IMR-90 (cell line): ENCODE results near the gene NDST3. TPM values are rescaled to one million over a fixed set of nuclear protein-coding genes. Genes with fewer than 3 reads are reported as not detected.

Experiments
- ATAC-seq: fragments of 200-7000 bp; cut with Tn5 transposase; 2 replicates; pipeline ENCODE4 v1.9.1; 2020; ENCODE audit warnings: low read depth, mild to moderate bottlenecking, moderate library complexity
- BruUV-seq: library from RNA; stranded (reverse); fragments of 400-500 nt; replicated peaks from 2 replicates; lab custom pipeline; 2021; lab: Mats Ljungman, UMichigan
- CTCF ChIA-PET: fragments of 300-600 bp; formaldehyde crosslinking; extraction: SDS; loops from one replicate; lab custom pipeline; 2021; ENCODE audit warnings: antibody characterized with exemption; lab: Yijun Ruan, JAX
- POLR2A ChIA-PET: fragments of 300-600 bp; sonication (Branson Sonifier 250); formaldehyde crosslinking; loops from one replicate; lab custom pipeline; 2022; ENCODE audit warnings: antibody characterized with exemption; ENCODE audit not compliant: unreplicated experiment; lab: Charles Lee
- DNase-seq: peaks from one replicate; pipeline ENCODE4 v3.0.0; 2013
- H2AFZ ChIP-seq: replicated peaks from 2 replicates; pipeline ENCODE3; 2013; ENCODE audit warnings: low read length, mild to moderate bottlenecking; ENCODE audit not compliant: poor library complexity
- H2AK5ac ChIP-seq: 2 replicates; pipeline ENCODE4 v1.6.1; 2013; ENCODE audit warnings: low read depth, low read length, inconsistent platforms
- H2AK9ac ChIP-seq: replicated peaks from 2 replicates; pipeline ENCODE3; 2013; ENCODE audit warnings: mild to moderate bottlenecking, low read depth, low read length, moderate library complexity; ENCODE audit not compliant: poor library complexity
- H2BK120ac ChIP-seq: 2 replicates; pipeline ENCODE4 v1.6.1; 2013; ENCODE audit warnings: low read depth, low read length, inconsistent platforms
- H2BK15ac ChIP-seq: 3 replicates; pipeline ENCODE4 v1.6.1; 2013; ENCODE audit warnings: low read depth, low read length, inconsistent platforms
- H2BK20ac ChIP-seq: 2 replicates; pipeline ENCODE4 v1.6.1; 2013; ENCODE audit warnings: low read depth, mild to moderate bottlenecking, inconsistent platforms, low read length, moderate library complexity
- H2BK5ac ChIP-seq: 2 replicates; pipeline ENCODE4 v1.6.1; 2013; ENCODE audit warnings: mild to moderate bottlenecking, low read depth, low read length, inconsistent platforms; ENCODE audit not compliant: poor library complexity, severe bottlenecking
- H3K14ac ChIP-seq: replicated peaks from 2 replicates; pipeline ENCODE4 v1.6.1; 2013; ENCODE audit warnings: low read depth, low read length, inconsistent platforms
- H3K18ac ChIP-seq: 2 replicates; pipeline ENCODE4 v1.6.1; 2013; ENCODE audit warnings: low read depth, low read length, control low read depth
- H3K23ac ChIP-seq: 2 replicates; pipeline ENCODE4 v1.6.1; 2013; ENCODE audit warnings: low read depth, low read length, inconsistent platforms
- H3K27ac ChIP-seq: 2 replicates; pipeline ENCODE4 v1.5.1; 2013; ENCODE audit warnings: mild to moderate bottlenecking, control low read depth, low read length; ENCODE audit not compliant: insufficient read depth
- H3K27me3 ChIP-seq: 2 replicates; pipeline ENCODE4 v1.6.1; 2013; ENCODE audit warnings: low read length; ENCODE audit not compliant: control insufficient read depth, insufficient read depth
- H3K36me3 ChIP-seq: 2 replicates; pipeline ENCODE4 v1.6.1; 2013; ENCODE audit warnings: low read length, mixed read lengths; ENCODE audit not compliant: control insufficient read depth, insufficient read depth
- H3K4ac ChIP-seq: 2 replicates; pipeline ENCODE4 v1.6.1; 2013; ENCODE audit warnings: low read depth, low read length, inconsistent platforms
- H3K4me1 ChIP-seq: 2 replicates; pipeline ENCODE4 v1.6.1; 2013; ENCODE audit warnings: low read length, mixed read lengths; ENCODE audit not compliant: control insufficient read depth, insufficient read depth
- H3K4me2 ChIP-seq: 2 replicates; pipeline ENCODE4 v1.6.1; 2013; ENCODE audit warnings: low read depth, mild to moderate bottlenecking, control low read depth, low read length, moderate library complexity
- H3K4me3 ChIP-seq: 2 replicates; pipeline ENCODE4 v1.5.1; 2013; ENCODE audit warnings: low read depth, mild to moderate bottlenecking, control low read depth, low read length, moderate library complexity; ENCODE audit not compliant: insufficient read depth
- H3K56ac ChIP-seq: 2 replicates; pipeline ENCODE4 v1.6.1; 2013; ENCODE audit warnings: low read length, inconsistent platforms; ENCODE audit not compliant: insufficient read depth; ENCODE audit errors: extremely low read depth
- H3K79me1 ChIP-seq, 2 experiments: 2 replicates each; pipeline ENCODE4 v1.6.1; 2013; ENCODE audit warnings: low read length in 2 of 2, inconsistent platforms in 1 of 2, low read depth in 1 of 2
- H3K9ac ChIP-seq: 2 replicates; pipeline ENCODE4 v1.6.1; 2013; ENCODE audit warnings: low read depth, low read length, control low read depth
- H3K9me1 ChIP-seq: 2 replicates; pipeline ENCODE4 v1.6.1; 2013; ENCODE audit warnings: low read length, inconsistent platforms; ENCODE audit not compliant: insufficient read depth
- H3K9me3 ChIP-seq: 2 replicates; pipeline ENCODE4 v1.6.1; 2013; ENCODE audit warnings: low read length; ENCODE audit not compliant: control insufficient read depth, insufficient read depth
- H4K20me1 ChIP-seq: 2 replicates; pipeline ENCODE4 v1.6.1; 2013; ENCODE audit warnings: low read length, inconsistent platforms; ENCODE audit not compliant: insufficient read depth
- H4K5ac ChIP-seq: 2 replicates; pipeline ENCODE4 v1.6.1; 2013; ENCODE audit warnings: mild to moderate bottlenecking, low read depth, low read length, control low read depth
- H4K8ac ChIP-seq, 2 experiments: 2 replicates each; pipeline ENCODE4 v1.6.1; 2013; ENCODE audit warnings: low read depth in 2 of 2, low read length in 2 of 2, control low read depth in 1 of 2, inconsistent platforms in 1 of 2
- H4K91ac ChIP-seq: 2 replicates; pipeline ENCODE4 v1.6.1; 2013; ENCODE audit warnings: low read depth, low read length, inconsistent platforms; ENCODE audit not compliant: insufficient read depth
- BHLHE40 ChIP-seq: fragments of 150-350 bp; IDR thresholded peaks from 2 replicates; pipeline ENCODE4 v1.6.1; 2016; ENCODE audit warnings: mild to moderate bottlenecking, low read depth, low read length
- CEBPB ChIP-seq: IDR thresholded peaks from 2 replicates; pipeline ENCODE4 v1.6.1; 2012; ENCODE audit warnings: low read depth, low read length, improper control_type of control experiment
- CHD1 ChIP-seq: IDR thresholded peaks from 2 replicates; pipeline ENCODE4 v1.6.1; 2012; ENCODE audit warnings: low read depth, low read length, improper control_type of control experiment
- CTCF ChIP-seq: conservative IDR thresholded peaks from 2 replicates; pipeline ENCODE4 v1.5.1; 2012; ENCODE audit warnings: mild to moderate bottlenecking, low read depth, low read length, improper control_type of control experiment
- FOS ChIP-seq: fragments of 150-350 bp; IDR thresholded peaks from 2 replicates; pipeline ENCODE4 v1.6.1; 2016; ENCODE audit warnings: low read depth, low read length
- MAFK ChIP-seq: IDR thresholded peaks from 2 replicates; pipeline ENCODE4 v1.6.1; 2012; ENCODE audit warnings: low read depth, low read length, improper control_type of control experiment
- MAZ ChIP-seq: IDR thresholded peaks from 2 replicates; pipeline ENCODE4 v1.6.1; 2012; ENCODE audit warnings: low read depth, mild to moderate bottlenecking, low read length, improper control_type of control experiment, moderate library complexity, borderline replicate concordance
- MXI1 ChIP-seq: IDR thresholded peaks from 2 replicates; pipeline ENCODE4 v1.6.1; 2012; ENCODE audit warnings: low read depth, mild to moderate bottlenecking, low read length, moderate library complexity, borderline replicate concordance
- NFE2L2 ChIP-seq: fragments of 150-350 bp; IDR thresholded peaks from 2 replicates; pipeline ENCODE4 v1.6.1; 2016; ENCODE audit warnings: low read depth, mild to moderate bottlenecking, low read length
- POLR2A ChIP-seq: IDR thresholded peaks from 2 replicates; pipeline ENCODE4 v1.6.1; 2012; ENCODE audit warnings: mild to moderate bottlenecking, low read depth, low read length
- RCOR1 ChIP-seq: IDR thresholded peaks from 2 replicates; pipeline ENCODE4 v1.6.1; 2012; ENCODE audit warnings: mild to moderate bottlenecking, low read length, improper control_type of control experiment; ENCODE audit not compliant: insufficient replicate concordance
- RFX5 ChIP-seq: IDR thresholded peaks from 2 replicates; pipeline ENCODE4 v1.8.0; 2012; ENCODE audit warnings: low read depth, mild to moderate bottlenecking, low read length, moderate library complexity
- SMC3 ChIP-seq: fragments of 150-350 bp; IDR thresholded peaks from 2 replicates; pipeline ENCODE4 v1.6.1; 2016; ENCODE audit warnings: low read depth, mild to moderate bottlenecking, antibody characterized with exemption, low read length, moderate library complexity
- USF2 ChIP-seq: fragments of 150-350 bp; IDR thresholded peaks from 2 replicates; pipeline ENCODE4 v1.6.1; 2017; ENCODE audit warnings: mild to moderate bottlenecking, antibody characterized with exemption, low read length, low read depth
- WGBS, 2 experiments: methylation state at CpG; one replicate each; pipeline versions ENCODE4 v1.1.5 to v1.1.7; 2013; ENCODE audit warnings: missing lambda C conversion rate in 2 of 2; ENCODE audit not compliant: insufficient read length in 1 of 2; ENCODE audit errors: extremely low coverage in 2 of 2; 5-methylcytosine and 5-hydroxymethylcytosine counted together
- dilution Hi-C: fragments of 300-500 bp; cut with HindIII; formaldehyde crosslinking; loops from one replicate; pipeline ENCODE4 v1.14.3; 2018; ENCODE audit warnings: low sequenced_read_pairs; ENCODE audit not compliant: unreplicated experiment
- in situ Hi-C: fragments of 300-500 bp; cut with MboI; formaldehyde crosslinking; loops from 3 replicates; pipeline ENCODE4 v1.14.3; 2019; ENCODE audit warnings: low sequenced_read_pairs, inconsistent platforms, mixed read lengths
- intact Hi-C: fragments of 100-400 bp; cut with micrococcal nuclease; formaldehyde crosslinking; loops from 2 replicates; pipeline ENCODE4 v1.10.0; 2022
- polyA plus RNA-seq, 3 experiments: library from polyadenylated mRNA; depleted of rRNA; stranded (reverse); fragments of >200 nt; gene quantifications; 2 replicates each; pipeline ENCODE4 v1.2.3, GENCODE V29; 2012; ENCODE audit warnings: low replicate concordance in 1 of 3
- total RNA-seq: library from RNA; depleted of rRNA; stranded (reverse); fragments of >200 nt; gene quantifications from 2 replicates; pipeline ENCODE4 v1.2.3, GENCODE V29; 2012

Gene NDST3
- total and polyA plus RNA-seq, 2 of the 4 experiments (the other 2 are of a cell fraction) = 0.10 to 0.18 TPM

GRCh38 chr4:118287711-118288451, 253.6 kb downstream of the NDST3 start:
- Histone ChIP-seq H4K5ac (no peak overlapping the region), H3K23ac (peak overlapping the region; percentile 9; the same call in 1 of the 2 replicates), H4K8ac (peak overlapping the region in 1 of 2 experiments; percentile 44; a peak in 1 of 4 replicates), H3K79me1 (peaks cover 2 to 15% of the 10 kb centered on the region in 2 experiments; a peak in 2 of 4 replicates), H3K27ac (peak overlapping the region; percentile 89; the same call in 1 of the 2 replicates), H3K4me1 (peaks cover 20% of the 10 kb centered on the region), H3K4me3 (no peak overlapping the region), H3K14ac (no peak overlapping the region), H2BK120ac (0 out of 2 replicates have a peak overlapping the region, but pooled peaks have one; percentile 61), H3K18ac (peak overlapping the region; percentile 96; the same call in 1 of the 2 replicates), H2BK20ac (peak overlapping the region; percentile 22; the same call in 1 of the 2 replicates), H3K9me3 (no peaks in the 10 kb centered on the region), H3K56ac (peak overlapping the region; percentile 42; the same call in 1 of the 2 replicates), H2AK9ac (no peak overlapping the region), H2BK5ac (peak overlapping the region; percentile 90), H2BK15ac (no peak overlapping the region), H3K9ac (no peak overlapping the region), H3K4me2 (no peak overlapping the region; the same call in 1 of the 2 replicates), H3K36me3 (no peaks in the 10 kb centered on the region), H4K91ac (no peak overlapping the region), H4K20me1 (no peaks in the 10 kb centered on the region), H2AK5ac (no peak overlapping the region), H3K27me3 (no peaks in the 10 kb centered on the region), H2AFZ (no peak overlapping the region), H3K4ac (no peak overlapping the region), H3K9me1 (peaks cover 6% of the 10 kb centered on the region)
- ATAC-seq = peak; percentile 76
- CTCF ChIA-PET = interaction anchor here (0.5 kb wide), 1 partner anchor 79 kb away, joined by 3 read pairs; no protein-coding TSS in a partner anchor
- in situ Hi-C loops = loop anchor here (25.0 kb wide), 1 partner anchor 224 kb away; no protein-coding TSS in a partner anchor
- POLR2A ChIA-PET = no interaction called here
- intact Hi-C loops = loop anchor here (2.0 kb wide), 1 partner anchor 57 kb away; no protein-coding TSS in a partner anchor
- DNase-seq = peak; percentile 97
- dilution Hi-C loops = no loop called here
- BruUV-seq = no TSS peak
- no CpG with 5 or more reads among the region's 2 CpGs for WGBS, 2 experiments
- TF ChIP-seq NFE2L2 (no peak), MAZ (no peak), CHD1 (no peak), CTCF (no peak), FOS (peak; percentile 82), MAFK (peak; percentile 28; the same call in 1 of the 2 replicates), BHLHE40 (no peak), RCOR1 (no peak), USF2 (no peak), POLR2A (no peak), RFX5 (no peak), SMC3 (no peak), MXI1 (no peak), CEBPB (peak; percentile 80)
